ENCODE data around the gene CD99. TPM values are rescaled to one million over a fixed set of nuclear protein-coding genes. Genes with fewer than 3 reads are reported as not detected.

Gene CD99, protein sequence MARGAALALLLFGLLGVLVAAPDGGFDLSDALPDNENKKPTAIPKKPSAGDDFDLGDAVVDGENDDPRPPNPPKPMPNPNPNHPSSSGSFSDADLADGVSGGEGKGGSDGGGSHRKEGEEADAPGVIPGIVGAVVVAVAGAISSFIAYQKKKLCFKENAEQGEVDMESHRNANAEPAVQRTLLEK
- 1,000 to 10,000 TPM in 1 of 2 donors, 100 to 1,000 TPM in 1; 384 to 1,041 TPM for total RNA-seq

GRCh38 chrX:2690856-2691542 is at the start of gene CD99:
Gene CD99, plus strand, starts transcription at chrX:2691295. Its CDS starts 66 bp downstream, at chrX:2691361.
- intact Hi-C loops (cut with DNase I): loop anchor here (5.0 kb wide), 1 partner anchor 79 kb away; no protein-coding TSS in a partner anchor
- Histone ChIP-seq H3K27ac (peak within 1 kb of the TSS; percentile 77 to 90), H3K36me3 (no peaks in the 10 kb centered on the region), H3K9me3 (no peaks in the 10 kb centered on the region), H3K27me3 (replicated peaks; ENCODE audit: insufficient read depth) (no peaks in the 10 kb centered on the region), H3K4me1 (replicated peaks) (peaks cover 5% of the 10 kb centered on the region), H3K4me3 (peak within 1 kb of the TSS; percentile 69 to 91)
- peak; percentile 88 for DNase-seq (ENCODE audit: low spot score)
- peak; percentile 40 for TF ChIP-seq POLR2AphosphoS5 (IDR thresholded peaks at IDR 0.05)
- TF ChIP-seq CTCF (IDR thresholded peaks at IDR 0.05): no peak
- peak; percentile 83 for TF ChIP-seq POLR2A (IDR thresholded peaks at IDR 0.05)
- WGBS: under 1% methylated on average over 54 of the region's 73 CpGs

- TF ChIP-seq CTCF (IDR thresholded peaks at IDR 0.05) (no peak), POLR2AphosphoS5 (IDR thresholded peaks at IDR 0.05) (no peak), POLR2A (IDR thresholded peaks at IDR 0.05) (no peak)
- Histone ChIP-seq H3K36me3 (no peaks in the 10 kb centered on the region), H3K27me3 (replicated peaks; ENCODE audit: insufficient read depth) (no peaks in the 10 kb centered on the region), H3K4me3 (no peak overlapping the region), H3K4me1 (replicated peaks) (no peaks in the 10 kb centered on the region), H3K9me3 (no peaks in the 10 kb centered on the region), H3K27ac (no peak overlapping the region)
- intact Hi-C loops (cut with DNase I): loop anchor here (10.0 kb wide), 1 partner anchor 173 kb away; no protein-coding TSS in a partner anchor
- 96% methylated on average over 8 of the region's 8 CpGs for WGBS
- no peak for DNase-seq (ENCODE audit: low spot score)
These were observed 48.9 kb upstream of the CD99 start for GRCh38 chrX:2642146-2642545.

GRCh38 chrX:2642791-2643190 is 48.3 kb upstream of the CD99 start:
- Histone ChIP-seq H3K36me3 (no peaks in the 10 kb centered on the region), H3K27ac (no peak overlapping the region), H3K4me3 (no peak overlapping the region), H3K27me3 (replicated peaks; ENCODE audit: insufficient read depth) (no peaks in the 10 kb centered on the region), H3K9me3 (no peaks in the 10 kb centered on the region), H3K4me1 (replicated peaks) (no peaks in the 10 kb centered on the region)
- intact Hi-C loops (cut with DNase I): loop anchor here (10.0 kb wide), 1 partner anchor 172 kb away; no protein-coding TSS in a partner anchor
- no peak for DNase-seq (ENCODE audit: low spot score)
- TF ChIP-seq CTCF (IDR thresholded peaks at IDR 0.05): no peak
- TF ChIP-seq POLR2A (IDR thresholded peaks at IDR 0.05): no peak
- no peak for TF ChIP-seq POLR2AphosphoS5 (IDR thresholded peaks at IDR 0.05)
- WGBS: 79% methylated on average over 10 of the region's 10 CpGs

GRCh38 chrX:2643880-2644279 is 47.2 kb upstream of the CD99 start:
- Histone ChIP-seq H3K9me3 (no peaks in the 10 kb centered on the region), H3K36me3 (no peaks in the 10 kb centered on the region), H3K4me1 (replicated peaks) (no peaks in the 10 kb centered on the region), H3K27me3 (replicated peaks; ENCODE audit: insufficient read depth) (no peaks in the 10 kb centered on the region), H3K27ac (no peak overlapping the region), H3K4me3 (no peak overlapping the region)
- DNase-seq (ENCODE audit: low spot score): no peak
- 93% methylated on average over 1 of the region's 1 CpG for WGBS
- intact Hi-C loops (cut with DNase I): loop anchor here (10.0 kb wide), 1 partner anchor 171 kb away; no protein-coding TSS in a partner anchor
- TF ChIP-seq POLR2A (IDR thresholded peaks at IDR 0.05) (no peak), POLR2AphosphoS5 (IDR thresholded peaks at IDR 0.05) (no peak), CTCF (IDR thresholded peaks at IDR 0.05) (no peak)
